HEK293 (cell line): ENCODE measurements around the gene EYA3.

Experiments used
- CTCF ChIA-PET: fragments of 350-600 bp; formaldehyde crosslinking; extraction: SDS; loops from one replicate; lab custom pipeline; 2021; ENCODE audit warnings: antibody characterized with exemption; lab: Yijun Ruan, JAX
- POLR2A ChIA-PET: fragments of 300-600 bp; formaldehyde crosslinking; extraction: SDS; loops from one replicate; lab custom pipeline; 2020; ENCODE audit warnings: antibody characterized with exemption, inconsistent platforms; lab: Yijun Ruan, JAX
- H3K27ac ChIP-seq: fragments of 200-500 bp; sonication (Bioruptor generic); 2 replicates; pipeline ENCODE4 v1.5.1; 2014; ENCODE audit warnings: low read depth, low read length, control low read depth, inconsistent platforms; ENCODE audit errors: extremely low read depth
- H3K36me3 ChIP-seq, 2 experiments: fragments of 200-500 bp in 1 of 2; sonication (Bioruptor generic) in 1 of 2; 1 replicate in 1 of 2; 2 replicates in 1 of 2; pipeline ENCODE4 v1.5.1; 2014 to 2017; ENCODE audit warnings: inconsistent platforms in 2 of 2, low read length in 2 of 2; ENCODE audit not compliant: control insufficient read depth in 2 of 2, insufficient read depth in 1 of 2
- H3K4me1 ChIP-seq: fragments of 200-500 bp; sonication (Bioruptor generic); 2 replicates; pipeline ENCODE4 v1.5.1; 2014; ENCODE audit warnings: mild to moderate bottlenecking, low read length, inconsistent platforms; ENCODE audit not compliant: control insufficient read depth, insufficient read depth
- H3K4me3 ChIP-seq: 2 replicates; pipeline ENCODE4 v1.5.1; 2011; ENCODE audit warnings: low read depth, mild to moderate bottlenecking, control low read depth, low read length, moderate library complexity
- H3K9me3 ChIP-seq: fragments of 200-500 bp; sonication (Bioruptor generic); 2 replicates; pipeline ENCODE4 v1.5.1; 2014; ENCODE audit warnings: low read depth, low read length, inconsistent platforms; ENCODE audit not compliant: control insufficient read depth, insufficient read depth
- BCL11B ChIP-seq: fragments of 450-650 bp; formaldehyde crosslinking; IDR thresholded peaks from 2 replicates; pipeline ENCODE4 v1.5.1; 2016; ENCODE audit warnings: low read depth, missing biosample characterization, missing genetic modification characterization
- GFI1B ChIP-seq: fragments of 450-650 bp; formaldehyde crosslinking; IDR thresholded peaks from 2 replicates; pipeline ENCODE4 v1.5.1; 2016; ENCODE audit warnings: missing biosample characterization, missing genetic modification characterization
- PATZ1 ChIP-seq: fragments of 450-650 bp; formaldehyde crosslinking; IDR thresholded peaks from 2 replicates; pipeline ENCODE4 v1.5.1; 2016; ENCODE audit warnings: missing biosample characterization, missing genetic modification characterization
- SP3 ChIP-seq: fragments of 450-650 bp; formaldehyde crosslinking; IDR thresholded peaks from 2 replicates; pipeline ENCODE4 v1.5.1; 2016; ENCODE audit warnings: missing biosample characterization, missing genetic modification characterization
- ZIC2 ChIP-seq: fragments of 450-650 bp; formaldehyde crosslinking; IDR thresholded peaks from 2 replicates; pipeline ENCODE4 v1.5.1; 2016; ENCODE audit warnings: missing biosample characterization, missing genetic modification characterization
- ZNF169 ChIP-seq: fragments of 450-650 bp; formaldehyde crosslinking; IDR thresholded peaks from 2 replicates; pipeline ENCODE4 v1.5.1; 2016; ENCODE audit warnings: missing biosample characterization, missing genetic modification characterization
- ZNF23 ChIP-seq: fragments of 450-650 bp; formaldehyde crosslinking; IDR thresholded peaks from 2 replicates; pipeline ENCODE4 v1.5.1; 2016; ENCODE audit warnings: missing biosample characterization, missing genetic modification characterization, borderline replicate concordance
- ZNF48 ChIP-seq: fragments of 450-650 bp; formaldehyde crosslinking; IDR thresholded peaks from 2 replicates; pipeline ENCODE4 v1.5.1; 2016; ENCODE audit warnings: missing biosample characterization, missing genetic modification characterization
- ZNF660 ChIP-seq: fragments of 450-650 bp; IDR thresholded peaks from 2 replicates; pipeline ENCODE4 v1.5.1; 2018; ENCODE audit warnings: missing biosample characterization, mild to moderate bottlenecking, missing genetic modification characterization
- ZNF670 ChIP-seq: fragments of 450-650 bp; formaldehyde crosslinking; IDR thresholded peaks from 2 replicates; pipeline ENCODE4 v1.5.1; 2016; ENCODE audit warnings: missing biosample characterization, missing genetic modification characterization, low read depth
- ZNF785 ChIP-seq: fragments of 450-650 bp; formaldehyde crosslinking; IDR thresholded peaks from 2 replicates; pipeline ENCODE4 v1.5.1; 2016; ENCODE audit warnings: missing biosample characterization, missing genetic modification characterization
- ZNF837 ChIP-seq: fragments of 450-650 bp; formaldehyde crosslinking; IDR thresholded peaks from 2 replicates; pipeline ENCODE4 v1.5.1; 2016; ENCODE audit warnings: missing biosample characterization, missing genetic modification characterization
- ZSCAN18 ChIP-seq: fragments of 450-650 bp; formaldehyde crosslinking; IDR thresholded peaks from 2 replicates; pipeline ENCODE4 v1.5.1; 2016; ENCODE audit warnings: missing biosample characterization, missing genetic modification characterization

EYA3 gene

DNA sequence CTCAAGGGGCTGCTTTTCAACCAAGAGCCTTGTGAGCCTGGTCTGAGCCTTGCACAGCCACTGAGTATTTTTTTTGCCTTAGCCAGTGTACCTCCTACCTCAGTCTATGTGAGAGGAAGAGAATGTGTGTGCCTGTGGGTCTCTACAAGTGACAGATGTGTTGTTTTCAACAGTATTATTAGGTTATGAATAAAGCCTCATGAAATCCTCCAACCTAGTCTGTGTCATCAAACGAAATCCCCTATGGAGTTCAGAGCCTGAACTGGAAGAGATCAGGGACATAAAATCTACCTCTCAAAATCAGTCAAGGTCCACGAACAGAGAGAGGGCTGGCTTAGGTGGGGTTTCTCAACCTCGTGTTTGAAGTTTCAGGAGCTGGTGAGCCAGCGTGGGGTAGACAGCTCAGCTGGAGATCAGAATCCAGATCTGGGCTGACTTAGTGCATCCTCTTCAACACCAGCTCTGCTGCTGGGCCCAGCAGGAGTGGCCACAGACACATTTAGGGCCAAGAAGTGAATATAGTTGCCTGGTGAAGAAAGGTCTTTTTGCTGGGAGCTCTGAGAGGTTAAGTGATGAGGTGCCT is 120.4 kb downstream of the EYA3 start:
- CTCF ChIA-PET = interaction anchor here (0.7 to 2.3 kb wide), 6 partner anchors 9 to 959 kb away, joined by 3 to 9 read pairs (median 3); no protein-coding TSS in a partner anchor
- peak; percentile 65 for TF ChIP-seq ZIC2
- no peak for TF ChIP-seq ZNF837 (tag by site-specific recombination)
- POLR2A ChIA-PET = interaction anchor here (1.3 kb wide), 1 partner anchor 8 kb away, joined by 6 read pairs; the partner anchor contains the start of gene XKR8
- Histone ChIP-seq H3K27ac (no peak overlapping the region), H3K9me3 (no peaks in the 10 kb centered on the region), H3K36me3 (peaks cover 3 to 80% of the 10 kb centered on the region in 2 experiments; a peak in 2 of 3 replicates), H3K4me3 (no peak overlapping the region), H3K4me1 (peaks cover 7% of the 10 kb centered on the region)

DNA sequence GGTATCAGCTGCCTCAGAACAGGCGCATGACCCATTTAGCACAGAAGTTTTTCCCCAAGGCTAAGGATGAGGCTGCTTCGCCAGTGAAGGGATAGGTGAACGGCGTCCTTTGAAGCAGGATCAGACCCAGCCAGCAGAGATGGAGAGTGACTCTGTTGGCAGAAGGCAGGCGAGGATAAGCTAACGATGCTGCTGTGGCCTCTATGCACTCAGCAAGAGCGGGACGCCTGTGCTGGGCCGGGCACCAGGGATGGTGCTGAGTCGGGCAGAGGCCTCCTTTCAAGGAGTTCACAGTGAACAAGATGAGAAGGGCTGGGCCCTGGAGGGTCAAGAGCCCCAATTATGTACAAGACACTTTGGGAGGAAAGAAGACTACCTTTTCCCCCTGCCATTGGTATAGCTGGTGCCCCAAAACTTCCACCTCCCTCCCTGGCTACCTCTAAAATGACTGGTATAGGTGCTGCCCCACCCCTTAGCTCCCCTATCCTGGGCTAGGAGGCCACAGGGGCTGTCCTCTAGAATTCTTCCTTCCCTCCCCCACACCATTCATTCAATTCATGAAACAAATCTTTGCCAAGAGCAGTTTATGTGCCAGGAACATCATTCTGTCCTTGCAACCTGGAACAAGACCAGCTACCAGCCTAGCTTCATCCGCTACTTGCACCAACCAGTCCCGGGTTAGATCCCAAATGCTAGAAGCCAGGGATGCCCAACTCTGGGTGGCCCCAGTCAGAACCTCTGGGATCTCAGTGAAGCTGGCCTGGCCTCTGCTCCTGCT is 121.1 kb downstream of the EYA3 start:
- Histone ChIP-seq H3K27ac (no peak overlapping the region), H3K36me3 (peaks cover 3 to 74% of the 10 kb centered on the region in 2 experiments; a peak in 2 of 3 replicates), H3K4me3 (no peak overlapping the region), H3K9me3 (no peaks in the 10 kb centered on the region), H3K4me1 (peaks cover 7% of the 10 kb centered on the region)
- TF ChIP-seq BCL11B (tag by site-specific recombination) (no peak), ZNF23 (no peak), ZNF670 (tag by site-specific recombination) (no peak), ZNF785 (tag by site-specific recombination) (no peak), ZNF169 (tag by site-specific recombination) (no peak), ZNF48 (tag by site-specific recombination) (no peak), PATZ1 (tag by site-specific recombination) (no peak), ZSCAN18 (tag by site-specific recombination) (no peak), SP3 (tag by site-specific recombination) (no peak)
- ChIA-PET POLR2A (interaction anchor here (1.4 kb wide), 1 partner anchor 298 kb away, joined by 3 read pairs; no protein-coding TSS in a partner anchor), CTCF (interaction anchor here (0.5 to 2.3 kb wide), 2 partner anchors 12 to 400 kb away, joined by 3 to 9 read pairs; no protein-coding TSS in a partner anchor)

DNA sequence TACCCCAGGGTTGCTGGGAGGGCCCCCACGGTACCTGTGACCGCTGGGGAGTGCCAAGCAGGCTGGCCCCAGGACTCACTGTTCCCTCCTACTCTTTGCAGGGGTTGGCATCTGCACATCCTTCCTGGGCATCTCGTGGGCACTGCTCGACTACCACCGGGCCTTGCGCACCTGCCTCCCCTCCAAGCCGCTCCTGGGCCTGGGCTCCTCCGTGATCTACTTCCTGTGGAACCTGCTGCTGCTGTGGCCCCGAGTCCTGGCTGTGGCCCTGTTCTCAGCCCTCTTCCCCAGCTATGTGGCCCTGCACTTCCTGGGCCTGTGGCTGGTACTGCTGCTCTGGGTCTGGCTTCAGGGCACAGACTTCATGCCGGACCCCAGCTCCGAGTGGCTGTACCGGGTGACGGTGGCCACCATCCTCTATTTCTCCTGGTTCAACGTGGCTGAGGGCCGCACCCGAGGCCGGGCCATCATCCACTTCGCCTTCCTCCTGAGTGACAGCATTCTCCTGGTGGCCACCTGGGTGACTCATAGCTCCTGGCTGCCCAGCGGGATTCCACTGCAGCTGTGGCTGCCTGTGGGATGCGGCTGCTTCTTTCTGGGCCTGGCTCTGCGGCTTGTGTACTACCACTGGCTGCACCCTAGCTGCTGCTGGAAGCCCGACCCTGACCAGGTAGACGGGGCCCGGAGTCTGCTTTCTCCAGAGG is 121.9 kb downstream of the EYA3 start:
- Histone ChIP-seq H3K36me3 (peaks cover 3 to 71% of the 10 kb centered on the region in 2 experiments; a peak in 2 of 3 replicates), H3K9me3 (no peaks in the 10 kb centered on the region), H3K4me1 (peaks cover 2% of the 10 kb centered on the region), H3K4me3 (no peak overlapping the region), H3K27ac (no peak overlapping the region)
- ChIA-PET POLR2A (interaction anchor here (0.5 to 1.4 kb wide), 2 partner anchors 297 to 645 kb away, joined by 3 to 6 read pairs; no protein-coding TSS in a partner anchor), CTCF (interaction anchor here (0.5 to 2.3 kb wide), 2 partner anchors 13 to 401 kb away, joined by 3 to 9 read pairs; no protein-coding TSS in a partner anchor)
- TF ChIP-seq GFI1B (no peak), ZNF660 (tag by site-specific recombination) (no peak), ZIC2 (peak; percentile 30; the same call in 1 of the 2 replicates)
